K562 (cell line): ENCODE measurements around the gene SPATA33.

ENCODE experiments used
- CTCF ChIP-seq, 3 experiments: IDR thresholded peaks in 2 of 3; conservative IDR thresholded peaks in 1 of 3; 2 replicates each; pipeline ENCODE4 v1.5.1; 2011 to 2012; ENCODE audit warnings: low read length in 3 of 3, mild to moderate bottlenecking in 3 of 3, control low read depth in 2 of 3, improper control_type of control experiment in 1 of 3, inconsistent platforms in 1 of 3, low read depth in 1 of 3, mixed read lengths in 1 of 3, moderate library complexity in 1 of 3; ENCODE audit not compliant: insufficient read depth in 2 of 3
- PYGO2 ChIP-seq: fragments of 450-650 bp; IDR thresholded peaks from 2 replicates; pipeline ENCODE4 v1.6.1; 2016; ENCODE audit warnings: mild to moderate bottlenecking, missing genetic modification characterization, moderate library complexity, missing compliant biosample characterization

GRCh38 chr16:89697161-89697615 is 39.6 kb downstream of the SPATA33 start:
- TF ChIP-seq CTCF (IDR thresholded peaks at IDR 0.05 in 2 of 3, conservative IDR thresholded peaks at IDR 0.05 in 1 of 3; ENCODE audit: insufficient read depth in 2 of 3, low read depth in 1 of 3, low read length in 3 of 3) = no peak
- no peak for TF ChIP-seq PYGO2
